Measurements from ENCODE around the gene CLK3. TPM values are rescaled to one million over a fixed set of nuclear protein-coding genes. Genes with fewer than 3 reads are reported as not detected.

The CLK3 gene
- total and polyA plus RNA-seq, 10 of the 15 experiments (the other 5 are each of a cell fraction or from before 2014, with no cell fraction given): 3.3 to 169 (median 66.2) TPM

- ChIA-PET POLR2A (no interaction called here), SMC1A (ENCODE audit: uncharacterized antibody, unreplicated experiment) (interaction anchor here (0.6 to 8.2 kb wide), 10 partner anchors 9 to 260 kb away, joined by 3 to 116 read pairs (median 4); no protein-coding TSS in a partner anchor), RAD21 (ENCODE audit: unreplicated experiment) (interaction anchor here (0.6 to 2.7 kb wide), 10 partner anchors 9 to 1216 kb away, joined by 3 to 13 read pairs (median 4); partner anchors contain the start of gene CLK3), CTCF (interaction anchor here (0.6 to 18.9 kb wide), 36 partner anchors 10 to 317 kb away, joined by 3 to 380 read pairs (median 4); partner anchors contain the start of genes CLK3 and EDC3)
- no peaks in the 10 kb centered on the region for H3K9me3 ChIP-seq (replicated peaks; ENCODE audit: control insufficient read depth, insufficient read depth, low read length)
- H3K27me3 ChIP-seq (replicated peaks in 1 of 2; ENCODE audit: control insufficient read depth in 2 of 2, insufficient read depth in 2 of 2, low read length in 1 of 2): no peaks in the 10 kb centered on the region
- no peak overlapping the region for H2AFZ ChIP-seq (ENCODE audit: control insufficient read depth, low read depth, low read length)
- FAIRE-seq (no peak), DNase-seq (ENCODE audit: low read depth, low spot score) (no peak), ATAC-seq (peak; percentile 82)
- in situ Hi-C loops (cut with MboI) (loop anchor here (5.0 kb wide), 2 partner anchors 140 to 315 kb away; no protein-coding TSS in a partner anchor), intact Hi-C loops (cut with micrococcal nuclease; ENCODE audit: unreplicated experiment) (loop anchor here (1.0 kb wide), 1 partner anchor 259 kb away; no protein-coding TSS in a partner anchor)
- H3K4me2 ChIP-seq (ENCODE audit: control insufficient read depth, insufficient read depth): no peak overlapping the region
- no peaks in the 10 kb centered on the region for H3K79me2 ChIP-seq (ENCODE audit: control insufficient read depth, insufficient read depth, low read length)
- BruUV-seq (replicated peaks): no TSS peak
- peaks cover 12% of the 10 kb centered on the region for H3K4me1 ChIP-seq (ENCODE audit: control insufficient read depth, insufficient read depth, low read length)
- WGBS (ENCODE audit: insufficient coverage, insufficient replicate concordance, low lambda C conversion rate, missing lambda C conversion rate): 64% methylated on average over 8 of the region's 8 CpGs
- no peak overlapping the region for H3K4me3 ChIP-seq
- peaks cover 5% of the 10 kb centered on the region; the same call in 1 of the 2 replicates for H4K20me1 ChIP-seq (ENCODE audit: control insufficient read depth, insufficient read depth)
- H3K27ac ChIP-seq (ENCODE audit: control insufficient read depth, insufficient read depth): no peak overlapping the region
- TF ChIP-seq SMC3 (IDR thresholded peaks at IDR 0.05; ENCODE audit: borderline replicate concordance, low read length) (peak; percentile 77), EP300 (IDR thresholded peaks at IDR 0.05; ENCODE audit: borderline replicate concordance in 1 of 2, control insufficient read depth in 1 of 2, low read depth in 2 of 2, low read length in 2 of 2) (no peak), CREM (IDR thresholded peaks at IDR 0.05; ENCODE audit: low read depth) (no peak), RAD21 (IDR thresholded peaks at IDR 0.05; ENCODE audit: insufficient read depth, low read depth, low read length) (peak; percentile 55), RUNX3 (IDR thresholded peaks at IDR 0.05; ENCODE audit: low read length) (0 out of 2 replicates have a peak, but pooled peaks have one; percentile 4), TARDBP (IDR thresholded peaks at IDR 0.05; ENCODE audit: borderline replicate concordance) (no peak), YY1 (IDR thresholded peaks at IDR 0.05; ENCODE audit: low read depth, low read length) (peak; percentile 52; the same call in 1 of the 2 replicates), NFXL1 (IDR thresholded peaks at IDR 0.05; ENCODE audit: borderline replicate concordance) (no peak), ESRRA (IDR thresholded peaks at IDR 0.05; ENCODE audit: low read length) (no peak), MEF2A (IDR thresholded peaks at IDR 0.05; ENCODE audit: insufficient read depth, low read depth, low read length) (no peak), BACH1 (IDR thresholded peaks at IDR 0.05; ENCODE audit: borderline replicate concordance) (peak; percentile 31; the same call in 1 of the 2 replicates)
- TF ChIP-seq, protein P1, sequence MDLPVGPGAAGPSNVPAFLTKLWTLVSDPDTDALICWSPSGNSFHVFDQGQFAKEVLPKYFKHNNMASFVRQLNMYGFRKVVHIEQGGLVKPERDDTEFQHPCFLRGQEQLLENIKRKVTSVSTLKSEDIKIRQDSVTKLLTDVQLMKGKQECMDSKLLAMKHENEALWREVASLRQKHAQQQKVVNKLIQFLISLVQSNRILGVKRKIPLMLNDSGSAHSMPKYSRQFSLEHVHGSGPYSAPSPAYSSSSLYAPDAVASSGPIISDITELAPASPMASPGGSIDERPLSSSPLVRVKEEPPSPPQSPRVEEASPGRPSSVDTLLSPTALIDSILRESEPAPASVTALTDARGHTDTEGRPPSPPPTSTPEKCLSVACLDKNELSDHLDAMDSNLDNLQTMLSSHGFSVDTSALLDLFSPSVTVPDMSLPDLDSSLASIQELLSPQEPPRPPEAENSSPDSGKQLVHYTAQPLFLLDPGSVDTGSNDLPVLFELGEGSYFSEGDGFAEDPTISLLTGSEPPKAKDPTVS (IDR thresholded peaks at IDR 0.05; ENCODE audit: low read depth, low read length): no peak
- TF ChIP-seq, protein P2, sequence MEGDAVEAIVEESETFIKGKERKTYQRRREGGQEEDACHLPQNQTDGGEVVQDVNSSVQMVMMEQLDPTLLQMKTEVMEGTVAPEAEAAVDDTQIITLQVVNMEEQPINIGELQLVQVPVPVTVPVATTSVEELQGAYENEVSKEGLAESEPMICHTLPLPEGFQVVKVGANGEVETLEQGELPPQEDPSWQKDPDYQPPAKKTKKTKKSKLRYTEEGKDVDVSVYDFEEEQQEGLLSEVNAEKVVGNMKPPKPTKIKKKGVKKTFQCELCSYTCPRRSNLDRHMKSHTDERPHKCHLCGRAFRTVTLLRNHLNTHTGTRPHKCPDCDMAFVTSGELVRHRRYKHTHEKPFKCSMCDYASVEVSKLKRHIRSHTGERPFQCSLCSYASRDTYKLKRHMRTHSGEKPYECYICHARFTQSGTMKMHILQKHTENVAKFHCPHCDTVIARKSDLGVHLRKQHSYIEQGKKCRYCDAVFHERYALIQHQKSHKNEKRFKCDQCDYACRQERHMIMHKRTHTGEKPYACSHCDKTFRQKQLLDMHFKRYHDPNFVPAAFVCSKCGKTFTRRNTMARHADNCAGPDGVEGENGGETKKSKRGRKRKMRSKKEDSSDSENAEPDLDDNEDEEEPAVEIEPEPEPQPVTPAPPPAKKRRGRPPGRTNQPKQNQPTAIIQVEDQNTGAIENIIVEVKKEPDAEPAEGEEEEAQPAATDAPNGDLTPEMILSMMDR (IDR thresholded peaks at IDR 0.05 in 2 of 3, conservative IDR thresholded peaks at IDR 0.05 in 1 of 3; ENCODE audit: control insufficient read depth in 2 of 3, extremely low read depth in 1 of 3, insufficient read depth in 1 of 3, low read depth in 3 of 3, low read length in 3 of 3): peak; percentile 91 to 96 (median 92)
- no peak overlapping the region for H3K9ac ChIP-seq (ENCODE audit: control insufficient read depth, insufficient read depth, low read length)
- peaks cover 47 to 57% of the 10 kb centered on the region in 2 experiments for H3K36me3 ChIP-seq (ENCODE audit: control insufficient read depth in 2 of 2, insufficient read depth in 2 of 2, low read length in 1 of 2)
Observed at GRCh38 chr15:74631935-74632560, 16.4 kb downstream of the CLK3 start.
